Neural cell (in vitro differentiated cells): ENCODE results near the gene DCP1A.
"Not testable (repeated sequence)": the region's sequence is repeated elsewhere in the genome, so short reads cannot be mapped to it uniquely, and the experiment has no call there.

Experiments used
- EP300 ChIP-seq: fragments of 450-650 bp; conservative IDR thresholded peaks from 2 replicates; pipeline ENCODE4 v1.6.1; 2014; ENCODE audit warnings: antibody characterized with exemption, mild to moderate bottlenecking, moderate library complexity; ENCODE audit not compliant: poor library complexity, severe bottlenecking
- EZH2 ChIP-seq: fragments of 200-600, 300-800 bp; shearing (Covaris generic), sonication (generic); IDR thresholded peaks from 2 replicates; pipeline ENCODE4 v1.6.1; 2014; ENCODE audit warnings: antibody characterized with exemption, low read length, borderline replicate concordance, mild to moderate bottlenecking; ENCODE audit not compliant: insufficient read depth, poor library complexity, severe bottlenecking
- MXI1 ChIP-seq: fragments of 450-650 bp; conservative IDR thresholded peaks from 2 replicates; pipeline ENCODE4 v1.6.1; 2014; ENCODE audit warnings: antibody characterized with exemption, mild to moderate bottlenecking; ENCODE audit not compliant: poor library complexity, severe bottlenecking
- SMC3 ChIP-seq: fragments of 450-650 bp; conservative IDR thresholded peaks from 2 replicates; pipeline ENCODE4 v1.6.1; 2014; ENCODE audit warnings: antibody characterized with exemption, mild to moderate bottlenecking, moderate library complexity; ENCODE audit not compliant: poor library complexity
- TAF1 ChIP-seq: IDR thresholded peaks from 2 replicates; pipeline ENCODE4 v1.6.1; 2012; ENCODE audit warnings: low read depth
- TF ChIP-seq, protein P1 (sequence below): fragments of 450-650 bp; IDR thresholded peaks from 2 replicates; pipeline ENCODE4 v1.5.1; 2014; ENCODE audit warnings: antibody characterized with exemption, mild to moderate bottlenecking, moderate library complexity; ENCODE audit not compliant: poor library complexity, severe bottlenecking
- TF ChIP-seq, protein P2 (sequence below): IDR thresholded peaks from 2 replicates; pipeline ENCODE4 v1.6.1; 2012; ENCODE audit warnings: borderline replicate concordance

DNA sequence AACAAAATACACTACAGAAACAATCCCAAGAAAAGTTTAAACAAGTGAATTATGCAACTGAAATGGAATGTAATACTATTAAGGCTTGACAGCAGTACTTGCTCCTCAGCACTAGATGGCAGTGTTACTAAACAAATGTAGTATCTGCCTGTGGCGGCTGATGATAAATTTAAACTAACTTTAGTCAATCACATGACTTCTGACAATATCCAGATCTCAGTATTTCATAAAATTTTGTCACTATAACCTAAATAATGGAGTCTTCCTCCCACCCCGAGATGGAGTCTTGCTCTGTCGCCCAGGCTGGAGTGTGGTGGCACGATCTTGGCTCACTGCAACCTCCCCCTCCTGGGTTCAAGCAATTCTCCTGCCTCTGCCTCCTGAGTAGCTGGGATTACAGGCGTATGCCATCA, 47.7 kb downstream of the DCP1A start:
- TF ChIP-seq, protein P1, sequence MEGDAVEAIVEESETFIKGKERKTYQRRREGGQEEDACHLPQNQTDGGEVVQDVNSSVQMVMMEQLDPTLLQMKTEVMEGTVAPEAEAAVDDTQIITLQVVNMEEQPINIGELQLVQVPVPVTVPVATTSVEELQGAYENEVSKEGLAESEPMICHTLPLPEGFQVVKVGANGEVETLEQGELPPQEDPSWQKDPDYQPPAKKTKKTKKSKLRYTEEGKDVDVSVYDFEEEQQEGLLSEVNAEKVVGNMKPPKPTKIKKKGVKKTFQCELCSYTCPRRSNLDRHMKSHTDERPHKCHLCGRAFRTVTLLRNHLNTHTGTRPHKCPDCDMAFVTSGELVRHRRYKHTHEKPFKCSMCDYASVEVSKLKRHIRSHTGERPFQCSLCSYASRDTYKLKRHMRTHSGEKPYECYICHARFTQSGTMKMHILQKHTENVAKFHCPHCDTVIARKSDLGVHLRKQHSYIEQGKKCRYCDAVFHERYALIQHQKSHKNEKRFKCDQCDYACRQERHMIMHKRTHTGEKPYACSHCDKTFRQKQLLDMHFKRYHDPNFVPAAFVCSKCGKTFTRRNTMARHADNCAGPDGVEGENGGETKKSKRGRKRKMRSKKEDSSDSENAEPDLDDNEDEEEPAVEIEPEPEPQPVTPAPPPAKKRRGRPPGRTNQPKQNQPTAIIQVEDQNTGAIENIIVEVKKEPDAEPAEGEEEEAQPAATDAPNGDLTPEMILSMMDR = peak; percentile 94
- TF ChIP-seq, protein P2, sequence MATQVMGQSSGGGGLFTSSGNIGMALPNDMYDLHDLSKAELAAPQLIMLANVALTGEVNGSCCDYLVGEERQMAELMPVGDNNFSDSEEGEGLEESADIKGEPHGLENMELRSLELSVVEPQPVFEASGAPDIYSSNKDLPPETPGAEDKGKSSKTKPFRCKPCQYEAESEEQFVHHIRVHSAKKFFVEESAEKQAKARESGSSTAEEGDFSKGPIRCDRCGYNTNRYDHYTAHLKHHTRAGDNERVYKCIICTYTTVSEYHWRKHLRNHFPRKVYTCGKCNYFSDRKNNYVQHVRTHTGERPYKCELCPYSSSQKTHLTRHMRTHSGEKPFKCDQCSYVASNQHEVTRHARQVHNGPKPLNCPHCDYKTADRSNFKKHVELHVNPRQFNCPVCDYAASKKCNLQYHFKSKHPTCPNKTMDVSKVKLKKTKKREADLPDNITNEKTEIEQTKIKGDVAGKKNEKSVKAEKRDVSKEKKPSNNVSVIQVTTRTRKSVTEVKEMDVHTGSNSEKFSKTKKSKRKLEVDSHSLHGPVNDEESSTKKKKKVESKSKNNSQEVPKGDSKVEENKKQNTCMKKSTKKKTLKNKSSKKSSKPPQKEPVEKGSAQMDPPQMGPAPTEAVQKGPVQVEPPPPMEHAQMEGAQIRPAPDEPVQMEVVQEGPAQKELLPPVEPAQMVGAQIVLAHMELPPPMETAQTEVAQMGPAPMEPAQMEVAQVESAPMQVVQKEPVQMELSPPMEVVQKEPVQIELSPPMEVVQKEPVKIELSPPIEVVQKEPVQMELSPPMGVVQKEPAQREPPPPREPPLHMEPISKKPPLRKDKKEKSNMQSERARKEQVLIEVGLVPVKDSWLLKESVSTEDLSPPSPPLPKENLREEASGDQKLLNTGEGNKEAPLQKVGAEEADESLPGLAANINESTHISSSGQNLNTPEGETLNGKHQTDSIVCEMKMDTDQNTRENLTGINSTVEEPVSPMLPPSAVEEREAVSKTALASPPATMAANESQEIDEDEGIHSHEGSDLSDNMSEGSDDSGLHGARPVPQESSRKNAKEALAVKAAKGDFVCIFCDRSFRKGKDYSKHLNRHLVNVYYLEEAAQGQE = not testable (repeated sequence)
- TF ChIP-seq TAF1, MXI1, EZH2, EP300: not testable (repeated sequence)
- peak; percentile 90 for TF ChIP-seq SMC3
